Measurements from ENCODE around the gene HAUS1. TPM values are rescaled to one million over a fixed set of nuclear protein-coding genes. Genes with fewer than 3 reads are reported as not detected.
"Not testable (repeated sequence)": the region's sequence is repeated elsewhere in the genome, so short reads cannot be mapped to it uniquely, and the experiment has no call there.

The HAUS1 gene
- total RNA-seq, 2 donors from 2014 or later: 14.9 to 15.8 TPM

GRCh38 chr18:46152808-46153617, 48.8 kb downstream of the HAUS1 start:
- Mint-ChIP-seq H3K27me3 (no peaks in the 10 kb centered on the region), H3K27ac (no peak overlapping the region), H3K4me3 (peak overlapping the region; percentile 56), H3K4me1 (peaks cover 55% of the 10 kb centered on the region), H3K36me3 (ENCODE audit: low read depth) (peaks cover 3% of the 10 kb centered on the region)
- DNase-seq (no peak), ATAC-seq (no peak)
- H3K9me3 ChIP-seq (ENCODE audit: control insufficient read depth, low read length, poor library complexity, severe bottlenecking): no peaks in the 10 kb centered on the region

- Mint-ChIP-seq H3K4me3 (peak overlapping the region; percentile 71), H3K36me3 (ENCODE audit: low read depth) (peaks cover 3% of the 10 kb centered on the region), H3K4me1 (peaks cover 50% of the 10 kb centered on the region), H3K27ac (peak overlapping the region; percentile 68), H3K27me3 (no peaks in the 10 kb centered on the region)
- no peaks in the 10 kb centered on the region for H3K9me3 ChIP-seq (ENCODE audit: control insufficient read depth, low read length, poor library complexity, severe bottlenecking)
- ATAC-seq (peak; percentile 92), DNase-seq (peak in 1 of 3 donors; percentile 12)
Observed at GRCh38 chr18:46155641-46156051, 51.5 kb downstream of the HAUS1 start.

- no peaks in the 10 kb centered on the region for H3K27me3 Mint-ChIP-seq
- no peak for DNase-seq
- peak overlapping the region; percentile 68 for H3K27ac Mint-ChIP-seq
- no peaks in the 10 kb centered on the region for H3K9me3 ChIP-seq (ENCODE audit: control insufficient read depth, low read length, poor library complexity, severe bottlenecking)
- peak overlapping the region; percentile 71 for H3K4me3 Mint-ChIP-seq
- peaks cover 3% of the 10 kb centered on the region for H3K36me3 Mint-ChIP-seq (ENCODE audit: low read depth)
- peaks cover 55% of the 10 kb centered on the region for H3K4me1 Mint-ChIP-seq
- ATAC-seq: peak; percentile 69
Observed at GRCh38 chr18:46156124-46156745, 52.0 kb downstream of the HAUS1 start.

GRCh38 chr18:46156843-46157242, 52.7 kb downstream of the HAUS1 start:
- DNase-seq (no peak), ATAC-seq (no peak)
- Mint-ChIP-seq H3K4me3 (peak overlapping the region; percentile 71), H3K36me3 (ENCODE audit: low read depth) (peaks cover 3% of the 10 kb centered on the region), H3K4me1 (peaks cover 53% of the 10 kb centered on the region), H3K27me3 (no peaks in the 10 kb centered on the region), H3K27ac (peak overlapping the region; percentile 68)
- no peaks in the 10 kb centered on the region for H3K9me3 ChIP-seq (ENCODE audit: control insufficient read depth, low read length, poor library complexity, severe bottlenecking)

GRCh38 chr18:46158499-46158898, 54.3 kb downstream of the HAUS1 start:
- Mint-ChIP-seq H3K27me3 (no peaks in the 10 kb centered on the region), H3K36me3 (ENCODE audit: low read depth) (no peaks in the 10 kb centered on the region), H3K4me1 (peaks cover 54% of the 10 kb centered on the region), H3K4me3 (no peak overlapping the region), H3K27ac (peak overlapping the region; percentile 68)
- DNase-seq: no peak
- no peak for ATAC-seq
- no peaks in the 10 kb centered on the region for H3K9me3 ChIP-seq (ENCODE audit: control insufficient read depth, low read length, poor library complexity, severe bottlenecking)

GRCh38 chr18:46160050-46160798, 56.0 kb downstream of the HAUS1 start:
- Mint-ChIP-seq H3K4me3 (peak overlapping the region; percentile 70), H3K27ac (peak overlapping the region; percentile 85), H3K4me1 (peaks cover 50% of the 10 kb centered on the region), H3K27me3 (no peaks in the 10 kb centered on the region), H3K36me3 (ENCODE audit: low read depth) (no peaks in the 10 kb centered on the region)
- no peak for ATAC-seq
- H3K9me3 ChIP-seq (ENCODE audit: control insufficient read depth, low read length, poor library complexity, severe bottlenecking): no peaks in the 10 kb centered on the region
- no peak for DNase-seq

GRCh38 chr18:46160840-46161239, 56.7 kb downstream of the HAUS1 start:
- not testable (repeated sequence) for H3K9me3 ChIP-seq (ENCODE audit: control insufficient read depth, low read length, poor library complexity, severe bottlenecking); H3K36me3 Mint-ChIP-seq (ENCODE audit: low read depth); H3K27me3 Mint-ChIP-seq; ATAC-seq; DNase-seq
- Mint-ChIP-seq H3K4me3 (peak overlapping the region; percentile 7), H3K27ac (peak overlapping the region; percentile 85), H3K4me1 (peaks cover 45% of the 10 kb centered on the region)

- H3K27me3 Mint-ChIP-seq: no peaks in the 10 kb centered on the region
- no peaks in the 10 kb centered on the region for H3K36me3 Mint-ChIP-seq (ENCODE audit: low read depth)
- H3K27ac Mint-ChIP-seq: no peak overlapping the region
- DNase-seq (no peak), ATAC-seq (no peak)
- H3K4me1 Mint-ChIP-seq: peaks cover 41% of the 10 kb centered on the region
- no peak overlapping the region for H3K4me3 Mint-ChIP-seq
- H3K9me3 ChIP-seq (ENCODE audit: control insufficient read depth, low read length, poor library complexity, severe bottlenecking): no peaks in the 10 kb centered on the region
Observed at GRCh38 chr18:46161703-46162396, 57.7 kb downstream of the HAUS1 start.

- ATAC-seq: no peak
- Mint-ChIP-seq H3K27me3 (no peaks in the 10 kb centered on the region), H3K27ac (no peak overlapping the region), H3K4me3 (no peak overlapping the region), H3K4me1 (peaks cover 37% of the 10 kb centered on the region), H3K36me3 (ENCODE audit: low read depth) (no peaks in the 10 kb centered on the region)
- no peaks in the 10 kb centered on the region for H3K9me3 ChIP-seq (ENCODE audit: control insufficient read depth, low read length, poor library complexity, severe bottlenecking)
- DNase-seq: no peak
Observed at GRCh38 chr18:46163091-46163490, 58.9 kb downstream of the HAUS1 start.

- ATAC-seq: no peak
- no peaks in the 10 kb centered on the region for H3K9me3 ChIP-seq (ENCODE audit: control insufficient read depth, low read length, poor library complexity, severe bottlenecking)
- H3K36me3 Mint-ChIP-seq (ENCODE audit: low read depth): no peaks in the 10 kb centered on the region
- no peak for DNase-seq
- no peaks in the 10 kb centered on the region for H3K27me3 Mint-ChIP-seq
- no peak overlapping the region for H3K4me3 Mint-ChIP-seq
- peaks cover 36% of the 10 kb centered on the region for H3K4me1 Mint-ChIP-seq
- no peak overlapping the region for H3K27ac Mint-ChIP-seq
Observed at GRCh38 chr18:46163941-46164499, 59.8 kb downstream of the HAUS1 start.

- ATAC-seq; DNase-seq; H3K27ac Mint-ChIP-seq; H3K27me3 Mint-ChIP-seq; H3K4me3 Mint-ChIP-seq; H3K9me3 ChIP-seq (ENCODE audit: control insufficient read depth, low read length, poor library complexity, severe bottlenecking); H3K36me3 Mint-ChIP-seq (ENCODE audit: low read depth): not testable (repeated sequence)
- peaks cover 39% of the 10 kb centered on the region for H3K4me1 Mint-ChIP-seq
Observed at GRCh38 chr18:46164502-46164901, 60.3 kb downstream of the HAUS1 start.

GRCh38 chr18:46164920-46165319, 60.7 kb downstream of the HAUS1 start:
- no peaks in the 10 kb centered on the region for H3K27me3 Mint-ChIP-seq
- DNase-seq (no peak), ATAC-seq (no peak)
- H3K9me3 ChIP-seq (ENCODE audit: control insufficient read depth, low read length, poor library complexity, severe bottlenecking): no peaks in the 10 kb centered on the region
- H3K36me3 Mint-ChIP-seq (ENCODE audit: low read depth): no peaks in the 10 kb centered on the region
- H3K27ac Mint-ChIP-seq: no peak overlapping the region
- peaks cover 38% of the 10 kb centered on the region for H3K4me1 Mint-ChIP-seq
- no peak overlapping the region for H3K4me3 Mint-ChIP-seq

Measured in T-helper 17 cell (primary cell).